Measurements from ENCODE around the gene HDAC5.
"Not testable (repeated sequence)": the region's sequence is repeated elsewhere in the genome, so short reads cannot be mapped to it uniquely, and the experiment has no call there.

The HDAC5 gene

GRCh38 chr17:44132275-44132821 is 8.9 kb upstream of the HDAC5 start:
- no peak for DNase-seq (ENCODE audit: low read depth)

DNA sequence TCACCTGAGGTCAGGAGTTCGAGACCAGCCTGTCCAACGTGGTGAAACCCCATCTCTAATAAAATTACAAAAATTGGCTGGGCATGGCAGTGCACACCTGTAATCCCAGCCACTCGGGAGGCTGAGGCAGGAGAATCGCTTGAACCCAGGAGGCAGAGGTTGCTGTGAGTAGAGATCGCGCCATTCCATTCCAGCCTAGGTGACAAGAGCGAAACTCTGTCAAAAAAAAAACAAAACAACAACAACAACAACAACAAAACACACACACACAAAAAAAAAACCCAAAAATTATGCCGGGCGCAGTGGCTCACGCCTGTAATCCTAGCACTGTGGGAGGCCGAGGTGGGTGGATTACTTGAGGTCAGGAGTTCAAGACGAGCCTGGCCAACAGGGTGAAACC is 7.9 kb upstream of the HDAC5 start:
- not testable (repeated sequence) for DNase-seq (ENCODE audit: low read depth)

GRCh38 chr17:44130693-44131349 is 7.4 kb upstream of the HDAC5 start:
- DNase-seq (ENCODE audit: low read depth), result no peak

- DNase-seq (ENCODE audit: low read depth), result no peak
These were observed 4.9 kb upstream of the HDAC5 start for GRCh38 chr17:44128383-44128782.

- no peak for DNase-seq (ENCODE audit: low read depth)
These were observed 637 bp upstream of the HDAC5 start for GRCh38 chr17:44124118-44124438.

- DNase-seq (ENCODE audit: low read depth), result no peak
These were observed 555 bp downstream of the HDAC5 start for GRCh38 chr17:44122816-44123355.

DNA sequence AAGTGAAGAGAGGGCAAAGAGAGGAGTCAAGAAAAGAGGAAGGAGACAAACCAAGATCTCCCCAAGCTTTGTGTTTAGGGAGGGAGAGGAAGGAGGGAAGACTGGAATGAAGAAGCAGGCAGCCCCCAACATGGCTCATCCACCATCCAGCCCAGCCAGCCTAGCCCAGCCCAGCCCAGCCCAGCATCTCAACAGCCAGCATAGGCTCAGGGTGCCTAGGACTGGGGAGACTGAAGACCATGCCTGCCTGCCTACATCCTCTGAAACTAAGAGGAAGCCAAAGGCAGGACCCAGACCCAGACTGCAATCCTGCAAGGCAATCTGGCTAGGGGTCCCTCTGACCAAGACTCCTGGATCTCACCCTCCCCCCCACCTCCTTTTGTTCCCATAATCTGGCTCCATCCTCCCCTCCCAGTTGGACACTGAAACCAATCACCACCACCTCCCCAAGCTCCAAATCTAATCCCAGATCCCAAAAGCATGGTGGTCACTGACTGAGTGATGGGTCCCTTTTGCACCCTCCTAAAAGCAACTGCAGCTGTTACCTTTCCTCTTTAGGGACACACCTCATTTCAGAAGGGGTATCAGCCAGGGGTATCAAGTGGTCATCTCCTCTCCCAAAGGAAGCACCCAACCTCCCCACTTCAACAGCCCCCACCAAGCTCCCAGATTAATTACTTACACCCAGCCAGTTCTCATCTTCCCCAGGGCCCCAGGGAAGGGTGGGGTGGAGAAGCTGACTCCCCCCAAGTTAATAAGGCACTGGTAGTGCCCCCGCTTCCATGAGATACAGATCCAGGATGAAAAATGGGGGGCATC is 1.2 kb downstream of the HDAC5 start:
- DNase-seq (ENCODE audit: low read depth), result no peak

GRCh38 chr17:44120851-44121605 is 2.4 kb downstream of the HDAC5 start:
- no peak for DNase-seq (ENCODE audit: low read depth)

DNA sequence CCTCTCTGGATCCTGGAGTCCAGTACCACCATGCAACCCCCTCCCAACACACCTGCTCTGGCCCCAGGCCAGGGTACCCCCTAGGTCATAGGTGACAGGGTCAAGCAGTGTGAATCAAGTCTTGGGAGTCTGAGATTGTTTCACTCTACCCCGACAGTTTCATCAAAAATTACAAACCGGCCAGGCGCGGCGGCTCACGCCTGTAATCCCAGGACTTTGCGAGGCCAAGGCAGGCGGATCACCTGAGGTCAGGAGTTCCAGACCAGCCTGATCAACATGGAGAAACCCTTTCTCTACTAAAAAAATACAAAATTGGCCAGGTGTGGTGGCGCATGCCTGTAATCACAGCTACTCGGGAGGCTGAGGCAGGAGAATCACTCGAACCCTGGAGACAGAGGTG is 3.2 kb downstream of the HDAC5 start:
- not testable (repeated sequence) for DNase-seq (ENCODE audit: low read depth)

GRCh38 chr17:44119798-44120197 is 3.6 kb downstream of the HDAC5 start:
- DNase-seq (ENCODE audit: low read depth), result no peak

DNA sequence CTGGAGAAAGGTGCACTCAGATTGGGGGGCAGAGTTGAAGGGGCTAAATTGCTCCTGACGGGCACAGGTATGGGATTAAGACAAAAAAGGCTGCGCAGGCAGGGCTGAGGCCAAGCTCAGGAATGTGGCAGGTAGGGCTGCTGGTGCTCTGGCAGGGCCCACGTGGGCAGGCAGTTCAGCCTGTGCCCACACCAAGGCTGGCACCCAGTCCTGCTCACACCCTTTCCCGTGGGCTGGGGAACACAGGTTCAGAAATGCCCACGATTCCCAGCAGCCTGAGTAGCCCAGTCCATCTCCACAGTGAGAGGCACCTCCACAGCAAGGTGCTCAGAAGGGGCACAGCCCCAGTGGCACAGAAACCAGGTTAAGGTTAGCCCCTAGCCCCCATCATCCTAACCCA is 4.4 kb downstream of the HDAC5 start:
- DNase-seq (ENCODE audit: low read depth), result no peak

GRCh38 chr17:44118427-44119050 is 4.9 kb downstream of the HDAC5 start:
- no peak for DNase-seq (ENCODE audit: low read depth)

DNA sequence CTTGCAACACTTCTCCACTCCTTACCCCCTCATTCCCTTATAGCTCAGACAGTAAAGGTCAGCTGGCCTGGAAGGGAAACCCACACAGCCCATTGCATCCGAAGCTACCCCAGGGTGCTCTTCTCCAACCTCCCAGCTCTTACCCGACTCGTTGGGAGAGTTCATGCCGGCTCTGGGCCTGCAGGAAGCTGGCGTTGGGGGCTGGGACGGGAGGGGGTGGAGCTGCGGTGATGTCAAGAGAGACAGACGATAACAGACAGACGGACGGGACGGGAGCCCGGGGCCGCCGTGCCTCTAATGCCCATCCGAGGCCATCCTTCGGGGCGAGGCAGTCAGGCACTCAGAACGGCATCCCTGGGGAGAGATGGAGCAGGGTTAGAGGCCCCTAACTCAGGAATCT is 6.1 kb downstream of the HDAC5 start:
- DNase-seq (ENCODE audit: low read depth), result no peak

- DNase-seq (ENCODE audit: low read depth), result no peak
These were observed 7.6 kb downstream of the HDAC5 start for GRCh38 chr17:44115585-44116415.

- DNase-seq (ENCODE audit: low read depth), result no peak
These were observed 9.3 kb downstream of the HDAC5 start for GRCh38 chr17:44113868-44114840.

DNA sequence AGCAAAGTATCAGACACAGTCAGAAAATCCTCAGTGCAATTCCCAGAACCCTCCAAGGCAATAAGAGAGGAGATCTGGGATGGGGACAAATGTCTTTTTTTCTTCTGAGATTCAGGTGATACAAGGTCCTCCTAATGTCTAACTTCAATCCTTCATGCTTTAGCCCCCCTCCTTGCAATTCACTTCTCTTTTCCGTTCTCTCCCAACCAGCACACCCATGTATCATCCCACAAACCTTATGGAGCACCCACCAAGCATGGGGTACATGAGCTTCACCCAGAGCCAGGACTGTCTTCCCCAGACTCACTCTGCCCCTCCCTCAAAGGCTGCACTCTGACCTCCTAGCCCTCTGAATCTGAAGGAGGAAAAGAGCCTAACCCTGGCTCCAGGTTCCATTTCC is 10.1 kb downstream of the HDAC5 start:
- no peak for DNase-seq (ENCODE audit: low read depth)

DNA sequence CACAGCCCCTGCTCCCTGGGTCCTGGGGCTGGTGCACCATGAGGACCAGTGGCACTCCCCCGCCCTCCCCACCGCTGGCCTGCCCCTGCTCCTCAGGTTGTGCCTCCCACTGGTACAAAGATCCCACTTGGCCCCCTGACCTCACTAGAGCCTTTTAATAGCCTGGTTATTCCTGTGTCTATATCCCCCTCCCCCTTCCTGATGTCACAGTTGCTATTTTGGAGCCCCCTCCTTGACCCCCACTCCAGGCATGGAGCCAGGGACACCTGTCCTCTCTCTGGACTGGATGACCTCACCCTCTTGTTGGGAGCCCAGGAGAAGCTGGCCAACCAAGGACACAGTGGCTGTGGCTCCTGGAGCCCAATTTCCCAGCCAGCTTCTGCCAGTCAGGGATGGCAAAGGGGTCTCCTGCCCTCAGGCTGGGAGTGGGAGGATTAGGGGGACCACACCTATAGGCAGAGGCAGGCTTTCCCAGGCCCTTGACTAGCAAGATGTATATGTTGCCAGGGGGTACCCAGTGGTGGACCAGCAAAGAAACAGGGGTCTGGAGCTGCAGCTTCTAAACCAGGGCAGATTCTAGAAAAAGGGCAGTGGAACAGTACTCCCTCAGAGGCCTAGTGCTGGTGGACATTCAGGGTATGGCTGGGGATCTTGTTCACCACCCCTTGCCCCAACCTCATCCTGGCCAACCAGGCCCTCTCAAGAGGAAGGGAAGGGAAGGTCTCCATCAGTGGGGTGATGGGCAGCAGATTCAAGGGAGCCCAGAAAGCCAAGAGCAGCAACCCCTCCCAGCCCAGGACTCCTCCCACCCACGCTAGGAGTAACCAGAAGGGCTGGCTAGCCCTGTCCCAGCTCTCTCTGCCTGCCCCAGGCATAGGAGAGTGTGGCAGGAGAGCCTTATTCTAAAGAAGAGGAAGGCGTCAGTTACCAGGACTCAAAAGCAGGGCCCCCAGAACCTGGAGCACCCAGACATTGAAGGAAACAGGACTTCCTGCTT is 10.9 kb downstream of the HDAC5 start:
- no peak for DNase-seq (ENCODE audit: low read depth)

GRCh38 chr17:44111777-44112176 is 11.7 kb downstream of the HDAC5 start:
- no peak for DNase-seq (ENCODE audit: low read depth)
